22Rv1 (cell line): ENCODE results near the gene CAMK4.

Experiments
- CTCF ChIP-seq: fragments of 450-650 bp; IDR thresholded peaks from 2 replicates; pipeline ENCODE4 v1.5.1; 2017; ENCODE audit warnings: mild to moderate bottlenecking
- ZFX ChIP-seq: fragments of 450-650 bp; IDR thresholded peaks from 2 replicates; pipeline ENCODE4 v1.6.1; 2017; ENCODE audit warnings: antibody characterized with exemption, borderline replicate concordance

- TF ChIP-seq CTCF (no peak), ZFX (no peak)
Measured at GRCh38 chr5:111493031-111493430, 268.8 kb downstream of the CAMK4 start.
